Measurements from ENCODE around the gene WWC1.
A peak's percentile ranks its signal among the peaks of the same experiment; 100 is the strongest.
"Not testable (repeated sequence)": the region's sequence is repeated elsewhere in the genome, so short reads cannot be mapped to it uniquely, and the experiment has no call there.

The WWC1 gene

GRCh38 chr5:168310541-168310940, 19.1 kb downstream of the WWC1 start:
- H2AK5ac ChIP-seq (ENCODE audit: low read length, severe bottlenecking); H3K79me1 ChIP-seq (replicated peaks; ENCODE audit: low read length, poor library complexity, severe bottlenecking); H2BK15ac ChIP-seq (ENCODE audit: low read depth, poor library complexity, severe bottlenecking); H3K36me3 ChIP-seq (ENCODE audit: control insufficient read depth in 1 of 2, insufficient read depth in 2 of 2, low read depth in 1 of 2, low read length in 2 of 2); H3K14ac ChIP-seq (ENCODE audit: low read length in 2 of 2); H3K18ac ChIP-seq (ENCODE audit: low read depth in 1 of 2, low read length in 2 of 2); H3K27ac ChIP-seq (ENCODE audit: low read length, poor library complexity, severe bottlenecking); H2BK12ac ChIP-seq (ENCODE audit: low read length in 2 of 2); H3K9me3 ChIP-seq (ENCODE audit: control insufficient read depth, low read length); DNase-seq; H2BK5ac ChIP-seq (ENCODE audit: low read depth, low read length, poor library complexity, severe bottlenecking); H3K27me3 ChIP-seq (ENCODE audit: control insufficient read depth in 1 of 2, insufficient read depth in 1 of 2, low read length in 2 of 2); H2BK120ac ChIP-seq (ENCODE audit: low read depth, low read length); H3K4me2 ChIP-seq (ENCODE audit: low read length, poor library complexity, severe bottlenecking); H3K4ac ChIP-seq (ENCODE audit: low read depth in 1 of 2, low read length in 2 of 2); H4K8ac ChIP-seq (ENCODE audit: low read length); H2AFZ ChIP-seq (ENCODE audit: low read depth, low read length); H3K23ac ChIP-seq (ENCODE audit: low read length in 2 of 2); H4K91ac ChIP-seq (ENCODE audit: low read length); H3K4me3 ChIP-seq (ENCODE audit: insufficient read depth in 1 of 2, low read depth in 1 of 2, low read length in 2 of 2); H3K9ac ChIP-seq (ENCODE audit: low read length): not testable (repeated sequence)
- 96% methylated on average over 2 of the region's 3 CpGs for WGBS
- peaks cover 16% of the 10 kb centered on the region for H3K4me1 ChIP-seq (ENCODE audit: control insufficient read depth, insufficient read depth, low read depth, low read length)

- H3K27me3 ChIP-seq (ENCODE audit: control insufficient read depth in 1 of 2, insufficient read depth in 1 of 2, low read length in 2 of 2) = no peaks in the 10 kb centered on the region
- H4K8ac ChIP-seq (ENCODE audit: low read length) = no peak overlapping the region
- no peak overlapping the region for H3K14ac ChIP-seq (ENCODE audit: low read length in 2 of 2)
- H2AFZ ChIP-seq (ENCODE audit: low read depth, low read length) = no peak overlapping the region
- no peak overlapping the region for H3K4me3 ChIP-seq (ENCODE audit: insufficient read depth in 1 of 2, low read depth in 1 of 2, low read length in 2 of 2)
- H2BK12ac ChIP-seq (ENCODE audit: low read length in 2 of 2) = no peak overlapping the region
- peaks cover 7% of the 10 kb centered on the region for H3K79me1 ChIP-seq (replicated peaks; ENCODE audit: low read length, poor library complexity, severe bottlenecking)
- peaks cover 19% of the 10 kb centered on the region for H3K4me1 ChIP-seq (ENCODE audit: control insufficient read depth, insufficient read depth, low read depth, low read length)
- 61% methylated on average over 6 of the region's 6 CpGs for WGBS
- H3K23ac ChIP-seq (ENCODE audit: low read length in 2 of 2) = no peak overlapping the region
- no peak overlapping the region for H3K27ac ChIP-seq (ENCODE audit: low read length, poor library complexity, severe bottlenecking)
- H3K18ac ChIP-seq (ENCODE audit: low read depth in 1 of 2, low read length in 2 of 2) = no peak overlapping the region
- no peak overlapping the region for H3K9ac ChIP-seq (ENCODE audit: low read length)
- H2BK120ac ChIP-seq (ENCODE audit: low read depth, low read length) = no peak overlapping the region
- no peak overlapping the region for H2AK5ac ChIP-seq (ENCODE audit: low read length, severe bottlenecking)
- no peaks in the 10 kb centered on the region for H3K9me3 ChIP-seq (ENCODE audit: control insufficient read depth, low read length)
- no peak overlapping the region for H3K4me2 ChIP-seq (ENCODE audit: low read length, poor library complexity, severe bottlenecking)
- H2BK15ac ChIP-seq (ENCODE audit: low read depth, poor library complexity, severe bottlenecking) = no peak overlapping the region
- DNase-seq = no peak
- H3K4ac ChIP-seq (ENCODE audit: low read depth in 1 of 2, low read length in 2 of 2) = no peak overlapping the region
- no peaks in the 10 kb centered on the region for H3K36me3 ChIP-seq (ENCODE audit: control insufficient read depth in 1 of 2, insufficient read depth in 2 of 2, low read depth in 1 of 2, low read length in 2 of 2)
- no peak overlapping the region for H2BK5ac ChIP-seq (ENCODE audit: low read depth, low read length, poor library complexity, severe bottlenecking)
- H4K91ac ChIP-seq (ENCODE audit: low read length) = no peak overlapping the region
Measured at GRCh38 chr5:168311061-168311566, 19.7 kb downstream of the WWC1 start.

GRCh38 chr5:168312606-168313295, 21.3 kb downstream of the WWC1 start:
- H3K4ac ChIP-seq (ENCODE audit: low read depth in 1 of 2, low read length in 2 of 2) = no peak overlapping the region
- no peak overlapping the region for H3K23ac ChIP-seq (ENCODE audit: low read length in 2 of 2)
- no peak overlapping the region for H4K91ac ChIP-seq (ENCODE audit: low read length)
- WGBS = 84% methylated on average over 11 of the region's 11 CpGs
- no peak overlapping the region for H3K27ac ChIP-seq (ENCODE audit: low read length, poor library complexity, severe bottlenecking)
- no peak overlapping the region for H2BK5ac ChIP-seq (ENCODE audit: low read depth, low read length, poor library complexity, severe bottlenecking)
- no peaks in the 10 kb centered on the region for H3K9me3 ChIP-seq (ENCODE audit: control insufficient read depth, low read length)
- no peak overlapping the region for H2BK120ac ChIP-seq (ENCODE audit: low read depth, low read length)
- no peak overlapping the region for H3K4me2 ChIP-seq (ENCODE audit: low read length, poor library complexity, severe bottlenecking)
- H3K27me3 ChIP-seq (ENCODE audit: control insufficient read depth in 1 of 2, insufficient read depth in 1 of 2, low read length in 2 of 2) = no peaks in the 10 kb centered on the region
- H3K4me3 ChIP-seq (ENCODE audit: insufficient read depth in 1 of 2, low read depth in 1 of 2, low read length in 2 of 2) = no peak overlapping the region
- no peak overlapping the region for H4K8ac ChIP-seq (ENCODE audit: low read length)
- H3K4me1 ChIP-seq (ENCODE audit: control insufficient read depth, insufficient read depth, low read depth, low read length) = peaks cover 24% of the 10 kb centered on the region
- H2AFZ ChIP-seq (ENCODE audit: low read depth, low read length) = no peak overlapping the region
- no peak overlapping the region for H3K18ac ChIP-seq (ENCODE audit: low read depth in 1 of 2, low read length in 2 of 2)
- H2BK15ac ChIP-seq (ENCODE audit: low read depth, poor library complexity, severe bottlenecking) = no peak overlapping the region
- no peak overlapping the region for H3K9ac ChIP-seq (ENCODE audit: low read length)
- H3K14ac ChIP-seq (ENCODE audit: low read length in 2 of 2) = no peak overlapping the region
- no peak overlapping the region for H2AK5ac ChIP-seq (ENCODE audit: low read length, severe bottlenecking)
- H3K36me3 ChIP-seq (ENCODE audit: control insufficient read depth in 1 of 2, insufficient read depth in 2 of 2, low read depth in 1 of 2, low read length in 2 of 2) = no peaks in the 10 kb centered on the region
- peaks cover 6% of the 10 kb centered on the region for H3K79me1 ChIP-seq (replicated peaks; ENCODE audit: low read length, poor library complexity, severe bottlenecking)
- no peak overlapping the region for H2BK12ac ChIP-seq (ENCODE audit: low read length in 2 of 2)
- DNase-seq = no peak

- no peak overlapping the region for H2BK120ac ChIP-seq (ENCODE audit: low read depth, low read length)
- H2BK12ac ChIP-seq (ENCODE audit: low read length in 2 of 2) = peak overlapping the region in 1 of 2 experiments; percentile 77
- peak overlapping the region in 1 of 2 experiments; percentile 49 for H3K14ac ChIP-seq (ENCODE audit: low read length in 2 of 2)
- H3K9ac ChIP-seq (ENCODE audit: low read length) = no peak overlapping the region
- no peak overlapping the region for H3K4ac ChIP-seq (ENCODE audit: low read depth in 1 of 2, low read length in 2 of 2)
- H2BK5ac ChIP-seq (ENCODE audit: low read depth, low read length, poor library complexity, severe bottlenecking) = no peak overlapping the region
- no peak overlapping the region for H2AFZ ChIP-seq (ENCODE audit: low read depth, low read length)
- H3K4me1 ChIP-seq (ENCODE audit: control insufficient read depth, insufficient read depth, low read depth, low read length) = peaks cover 24% of the 10 kb centered on the region
- H3K79me1 ChIP-seq (replicated peaks; ENCODE audit: low read length, poor library complexity, severe bottlenecking) = peaks cover 6% of the 10 kb centered on the region
- no peak overlapping the region for H2BK15ac ChIP-seq (ENCODE audit: low read depth, poor library complexity, severe bottlenecking)
- WGBS = 81% methylated on average over 7 of the region's 7 CpGs
- H3K36me3 ChIP-seq (ENCODE audit: control insufficient read depth in 1 of 2, insufficient read depth in 2 of 2, low read depth in 1 of 2, low read length in 2 of 2) = no peaks in the 10 kb centered on the region
- H4K8ac ChIP-seq (ENCODE audit: low read length) = no peak overlapping the region
- no peak overlapping the region for H3K4me2 ChIP-seq (ENCODE audit: low read length, poor library complexity, severe bottlenecking)
- no peak overlapping the region for H4K91ac ChIP-seq (ENCODE audit: low read length)
- no peak overlapping the region for H3K23ac ChIP-seq (ENCODE audit: low read length in 2 of 2)
- H2AK5ac ChIP-seq (ENCODE audit: low read length, severe bottlenecking) = no peak overlapping the region
- H3K18ac ChIP-seq (ENCODE audit: low read depth in 1 of 2, low read length in 2 of 2) = no peak overlapping the region
- no peaks in the 10 kb centered on the region for H3K27me3 ChIP-seq (ENCODE audit: control insufficient read depth in 1 of 2, insufficient read depth in 1 of 2, low read length in 2 of 2)
- no peak overlapping the region for H3K4me3 ChIP-seq (ENCODE audit: insufficient read depth in 1 of 2, low read depth in 1 of 2, low read length in 2 of 2)
- DNase-seq = no peak
- H3K9me3 ChIP-seq (ENCODE audit: control insufficient read depth, low read length) = no peaks in the 10 kb centered on the region
- H3K27ac ChIP-seq (ENCODE audit: low read length, poor library complexity, severe bottlenecking) = no peak overlapping the region
Measured at GRCh38 chr5:168313596-168314204, 22.3 kb downstream of the WWC1 start.

Measured in mesenchymal stem cell (in vitro differentiated cells and primary cell).